GM12878 (cell line): Measurements from ENCODE around the gene ZMIZ1. TPM values are rescaled to one million over a fixed set of nuclear protein-coding genes. Genes with fewer than 3 reads are reported as not detected.
A peak's percentile ranks its signal among the peaks of the same experiment; 100 is the strongest.

Experiments used
- ATAC-seq: fragments of 200-7000 bp; cut with Tn5 transposase; 3 replicates; pipeline ENCODE4 v1.9.1; 2020; ENCODE audit warnings: mild to moderate bottlenecking, moderate library complexity
- BruUV-seq: library from RNA; stranded (reverse); fragments of 400-500 nt; replicated peaks from 2 replicates; lab custom pipeline; 2021; lab: Mats Ljungman, UMichigan
- CTCF ChIA-PET: fragments of 300-600 bp; sonication (Branson Sonifier 250); formaldehyde crosslinking; extraction: SDS; loops from one replicate; lab custom pipeline; 2021; ENCODE audit warnings: inconsistent platforms; lab: Yijun Ruan, JAX
- POLR2A ChIA-PET: fragments of 350-600 bp; formaldehyde crosslinking; extraction: SDS; loops from one replicate; lab custom pipeline; 2021; ENCODE audit warnings: inconsistent platforms; lab: Charles Lee
- RAD21 ChIA-PET: fragments of 300-600 bp; sonication (Branson Sonifier 250); formaldehyde crosslinking; loops from one replicate; lab custom pipeline; 2023; ENCODE audit warnings: antibody characterized with exemption; ENCODE audit not compliant: unreplicated experiment; lab: Charles Lee
- SMC1A ChIA-PET: fragments of 300-600 bp; sonication (Branson Sonifier 250); formaldehyde crosslinking; loops from one replicate; lab custom pipeline; 2023; ENCODE audit not compliant: unreplicated experiment, uncharacterized antibody; lab: Charles Lee
- DNase-seq: peaks from one replicate; pipeline ENCODE4 v3.0.0-alpha.2; 2011; ENCODE audit warnings: low read depth, low spot score
- FAIRE-seq: peaks from 3 replicates; lab custom pipeline; 2011; peaks lifted over from hg19 to GRCh38; lab: Jason Lieb, UNC
- H2AFZ ChIP-seq: 2 replicates; pipeline ENCODE4 v1.6.0; 2011; ENCODE audit warnings: low read depth, low read length, control low read depth; ENCODE audit not compliant: control insufficient read depth
- H3K27ac ChIP-seq: 2 replicates; pipeline ENCODE4 v1.5.1; 2011; ENCODE audit warnings: control low read depth; ENCODE audit not compliant: control insufficient read depth, insufficient read depth
- H3K27me3 ChIP-seq, 2 experiments: replicated peaks in 1 of 2; 2 replicates each; pipeline versions ENCODE4 v1.6.0 to v1.6.1; 2011; ENCODE audit warnings: low read length in 1 of 2; ENCODE audit not compliant: control insufficient read depth in 2 of 2, insufficient read depth in 2 of 2
- H3K36me3 ChIP-seq, 2 experiments: 2 replicates each; pipeline ENCODE4 v1.5.1; 2011; ENCODE audit warnings: low read length in 1 of 2; ENCODE audit not compliant: control insufficient read depth in 2 of 2, insufficient read depth in 2 of 2
- H3K4me1 ChIP-seq: 2 replicates; pipeline ENCODE4 v1.6.1; 2011; ENCODE audit warnings: mild to moderate bottlenecking, low read length, moderate library complexity, mixed read lengths; ENCODE audit not compliant: control insufficient read depth, insufficient read depth
- H3K4me2 ChIP-seq: 2 replicates; pipeline ENCODE4 v1.6.0; 2011; ENCODE audit warnings: control low read depth; ENCODE audit not compliant: control insufficient read depth, insufficient read depth
- H3K4me3 ChIP-seq: fragments of 200-600 bp; sonication (generic); 2 replicates; pipeline ENCODE4 v1.5.1; 2016
- H3K79me2 ChIP-seq: 2 replicates; pipeline ENCODE4 v1.6.0; 2011; ENCODE audit warnings: low read length; ENCODE audit not compliant: control insufficient read depth, insufficient read depth
- H3K9ac ChIP-seq: 2 replicates; pipeline ENCODE4 v1.8.0; 2011; ENCODE audit warnings: low read length, control low read depth, mixed read lengths; ENCODE audit not compliant: control insufficient read depth, insufficient read depth
- H3K9me3 ChIP-seq: replicated peaks from 3 replicates; pipeline ENCODE4 v1.5.1; 2011; ENCODE audit warnings: mild to moderate bottlenecking, low read length; ENCODE audit not compliant: control insufficient read depth, insufficient read depth
- H4K20me1 ChIP-seq: 2 replicates; pipeline ENCODE4 v1.6.0; 2011; ENCODE audit not compliant: control insufficient read depth, insufficient read depth
- IKZF1 ChIP-seq: fragments of 450-650 bp; conservative IDR thresholded peaks from 2 replicates; pipeline ENCODE4 v1.6.1; 2017; ENCODE audit warnings: antibody characterized with exemption, mild to moderate bottlenecking
- TAF1 ChIP-seq: IDR thresholded peaks from 2 replicates; pipeline ENCODE4 v1.6.1; 2011; ENCODE audit warnings: mild to moderate bottlenecking, low read depth, low read length, borderline replicate concordance
- ZZZ3 ChIP-seq: IDR thresholded peaks from 2 replicates; pipeline ENCODE4 v1.6.1; 2011; ENCODE audit warnings: low read depth; ENCODE audit not compliant: control insufficient read depth, insufficient read length
- WGBS: methylation state at CpG from one replicate; pipeline ENCODE4 v1.1.6; 2016; ENCODE audit warnings: low lambda C conversion rate; ENCODE audit not compliant: insufficient replicate concordance, insufficient coverage; ENCODE audit errors: missing lambda C conversion rate; 5-methylcytosine and 5-hydroxymethylcytosine counted together
- in situ Hi-C: fragments of 300-500 bp; cut with MboI; formaldehyde crosslinking; loops from 9 replicates; pipeline ENCODE4 v1.14.3; 2018; ENCODE audit warnings: mixed read lengths
- intact Hi-C: fragments of 100-400 bp; cut with micrococcal nuclease; formaldehyde crosslinking; loops from one replicate; pipeline ENCODE4 v1.14.2; 2022; ENCODE audit not compliant: unreplicated experiment
- polyA plus RNA-seq, 11 experiments: library from polyadenylated mRNA; depleted of rRNA in 4 of 11; unstranded in 6 of 11; stranded (reverse) in 5 of 11; fragments of >200 nt; fragmentation: Nextera tagmentation in 4 of 11; fragmentation: Illumina TruSeq in 1 of 11; extraction: Ambion mirVana in 4 of 11; extraction: Trizol in 1 of 11; gene quantifications; 1 replicate in 1 of 11; 2 replicates in 10 of 11; pipeline versions ENCODE4 v1.2.1 to v1.2.3, GENCODE V29; 2011 to 2016; ENCODE audit warnings: inconsistent platforms in 2 of 11, missing spikeins in 2 of 11, low read depth in 1 of 11
- total RNA-seq, 4 experiments: library from RNA; depleted of rRNA in 3 of 4; stranded (reverse); fragments of >200 nt in 3 of 4; fragmentation: Illumina TruSeq in 1 of 4; extraction: Trizol in 1 of 4; gene quantifications; 2 replicates each; pipeline versions ENCODE4 v1.2.1 to v1.2.3, GENCODE V29; 2013 to 2021
- TF ChIP-seq, protein P1 (sequence below): fragments of 450-650 bp; formaldehyde crosslinking; IDR thresholded peaks from 2 replicates; pipeline ENCODE4 v1.4.0; 2022; ENCODE audit warnings: mild to moderate bottlenecking, moderate library complexity

The ZMIZ1 gene
- total and polyA plus RNA-seq, 10 of the 15 experiments (the other 5 are each of a cell fraction or from before 2014, with no cell fraction given): 3.1 to 82.3 (median 14.9) TPM

DNA sequence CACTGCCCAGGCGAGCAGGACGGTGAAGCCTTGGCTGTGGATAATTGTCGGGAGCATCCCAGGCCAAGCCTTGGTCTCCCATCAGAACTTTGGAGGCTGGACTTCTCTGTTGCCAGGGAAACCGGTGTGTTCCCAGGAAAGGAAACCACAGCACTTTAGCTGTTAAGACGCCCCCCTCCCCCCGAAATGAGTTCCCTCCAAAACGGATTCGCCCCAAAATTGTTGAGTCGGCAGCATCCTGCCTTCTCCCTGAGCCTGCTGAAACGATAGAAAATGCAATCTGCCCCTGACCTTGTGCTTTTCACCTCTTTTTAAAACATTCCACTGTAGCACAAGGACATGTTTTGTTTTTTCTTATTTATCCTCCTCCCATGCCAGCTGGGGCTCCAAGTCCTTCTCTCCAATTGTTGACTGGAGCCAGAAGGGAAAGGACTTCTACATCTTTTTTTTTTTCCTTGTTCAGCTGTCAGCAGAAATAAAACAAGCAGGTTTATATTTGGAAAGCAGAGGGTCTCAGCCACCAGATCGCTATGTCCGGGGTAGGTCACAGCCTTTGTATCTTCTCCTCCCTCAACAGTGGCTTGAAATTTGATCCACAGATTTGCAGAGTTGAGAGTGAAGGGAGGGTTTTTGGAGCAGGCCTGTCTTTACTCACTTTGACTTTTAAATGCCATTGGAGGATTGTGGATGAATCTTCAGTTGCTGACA is 116.5 kb downstream of the ZMIZ1 start (continued):
- no peak for TF ChIP-seq ZZZ3
- TF ChIP-seq, protein P1, sequence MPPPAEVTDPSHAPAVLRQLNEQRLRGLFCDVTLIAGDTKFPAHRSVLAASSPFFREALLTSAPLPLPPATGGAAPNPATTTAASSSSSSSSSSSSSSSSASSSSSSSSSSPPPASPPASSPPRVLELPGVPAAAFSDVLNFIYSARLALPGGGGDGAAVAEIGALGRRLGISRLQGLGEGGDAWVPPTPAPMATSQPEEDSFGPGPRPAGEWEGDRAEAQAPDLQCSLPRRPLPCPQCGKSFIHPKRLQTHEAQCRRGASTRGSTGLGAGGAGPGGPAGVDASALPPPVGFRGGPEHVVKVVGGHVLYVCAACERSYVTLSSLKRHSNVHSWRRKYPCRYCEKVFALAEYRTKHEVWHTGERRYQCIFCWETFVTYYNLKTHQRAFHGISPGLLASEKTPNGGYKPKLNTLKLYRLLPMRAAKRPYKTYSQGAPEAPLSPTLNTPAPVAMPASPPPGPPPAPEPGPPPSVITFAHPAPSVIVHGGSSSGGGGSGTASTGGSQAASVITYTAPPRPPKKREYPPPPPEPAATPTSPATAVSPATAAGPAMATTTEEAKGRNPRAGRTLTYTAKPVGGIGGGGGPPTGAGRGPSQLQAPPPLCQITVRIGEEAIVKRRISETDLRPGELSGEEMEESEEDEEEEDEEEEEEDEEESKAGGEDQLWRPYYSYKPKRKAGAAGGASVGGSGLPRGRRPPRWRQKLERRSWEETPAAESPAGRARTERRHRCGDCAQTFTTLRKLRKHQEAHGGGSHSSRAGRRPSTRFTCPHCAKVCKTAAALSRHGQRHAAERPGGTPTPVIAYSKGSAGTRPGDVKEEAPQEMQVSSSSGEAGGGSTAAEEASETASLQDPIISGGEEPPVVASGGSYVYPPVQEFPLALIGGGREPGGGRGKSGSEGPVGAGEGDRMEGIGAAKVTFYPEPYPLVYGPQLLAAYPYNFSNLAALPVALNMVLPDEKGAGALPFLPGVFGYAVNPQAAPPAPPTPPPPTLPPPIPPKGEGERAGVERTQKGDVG (CRISPR knock-in tag): no peak

DNA sequence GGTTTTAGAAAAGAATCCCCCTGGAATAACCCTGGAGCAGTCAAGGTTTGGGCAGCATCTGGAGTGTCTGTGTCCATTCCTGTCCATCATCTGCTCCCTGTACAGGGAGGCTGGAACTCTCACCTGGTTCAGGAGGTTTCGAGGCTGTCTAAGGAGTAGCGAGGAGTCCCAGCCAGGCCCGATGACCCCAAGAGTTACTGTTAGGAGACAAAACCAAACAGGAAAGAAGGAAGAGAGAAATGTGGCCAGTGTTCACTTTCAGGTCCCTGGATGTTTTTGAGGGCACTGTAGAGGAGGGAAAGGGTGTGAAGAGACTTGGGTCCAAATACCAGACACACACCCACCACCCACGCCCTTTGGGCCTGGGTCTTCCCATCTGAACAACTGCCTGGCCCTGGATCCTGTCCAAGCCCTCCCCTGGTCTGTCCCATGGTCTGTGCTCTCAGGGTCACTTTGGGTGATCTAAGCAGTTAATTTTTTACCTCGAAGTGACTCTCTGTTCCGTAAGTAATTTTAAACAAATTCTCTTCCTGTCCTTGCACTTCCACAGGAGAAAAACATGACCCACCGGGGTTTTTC is 117.1 kb downstream of the ZMIZ1 start:
- WGBS: 13% methylated on average over 7 of the region's 7 CpGs
- no peaks in the 10 kb centered on the region for H3K9me3 ChIP-seq
- H4K20me1 ChIP-seq: no peaks in the 10 kb centered on the region
- ATAC-seq (peak; percentile 32; the same call in 2 of the 3 replicates), FAIRE-seq (no peak), DNase-seq (no peak)
- no TSS peak for BruUV-seq
- SMC1A ChIA-PET: no interaction called here
- no peak overlapping the region for H3K4me2 ChIP-seq
- H3K79me2 ChIP-seq: no peaks in the 10 kb centered on the region
- POLR2A ChIA-PET: no interaction called here
- no peaks in the 10 kb centered on the region for H3K27me3 ChIP-seq
- no peaks in the 10 kb centered on the region for H3K36me3 ChIP-seq
- no peak overlapping the region for H3K9ac ChIP-seq
- no peak overlapping the region for H3K27ac ChIP-seq
- in situ Hi-C loops (no loop called here), intact Hi-C loops (no loop called here)
- no peaks in the 10 kb centered on the region for H3K4me1 ChIP-seq
- CTCF ChIA-PET: no interaction called here
- H2AFZ ChIP-seq: no peak overlapping the region
- TF ChIP-seq IKZF1 (0 out of 2 replicates have a peak, but pooled peaks have one; percentile 11), TAF1 (no peak)
- RAD21 ChIA-PET: no interaction called here
- no peak overlapping the region for H3K4me3 ChIP-seq
